Gastrocnemius medialis (tissue), 4 donors: ENCODE results near the gene OCA2. TPM values are rescaled to one million over a fixed set of nuclear protein-coding genes. Genes with fewer than 3 reads are reported as not detected.

Source experiments
- ATAC-seq, 2 donors: fragments of 150-250 bp; one replicate each; pipeline ENCODE4 v1.9.1; 2016
- DNase-seq, 2 donors: peaks; one replicate each; pipeline ENCODE4 v3.0.0-alpha.2; 2019
- H3K27ac ChIP-seq, 4 donors: fragments of 200-600 bp; sonication (generic); 1 replicate in 1 of 4; 2 replicates in 3 of 4; pipeline ENCODE4 v1.5.1; 2016 to 2018; ENCODE audit warnings: mild to moderate bottlenecking in 2 of 4, moderate library complexity in 1 of 4
- H3K27me3 ChIP-seq, 3 donors: fragments of 200-600 bp; sonication (generic) in 2 of 3; 1 replicate in 1 of 3; 2 replicates in 2 of 3; pipeline versions ENCODE4 v1.5.1 to v1.6.0; 2016 to 2019; ENCODE audit warnings: mild to moderate bottlenecking in 1 of 3, moderate library complexity in 1 of 3
- H3K36me3 ChIP-seq, 2 donors: fragments of 200-600 bp; sonication (generic) in 1 of 2; one replicate each; pipeline ENCODE4 v1.5.1; 2017 to 2018
- H3K4me1 ChIP-seq, 2 donors: fragments of 200-600 bp; sonication (generic) in 1 of 2; one replicate each; pipeline ENCODE4 v1.5.1; 2016 to 2017; ENCODE audit warnings: mild to moderate bottlenecking in 2 of 2
- H3K4me3 ChIP-seq, 4 donors: fragments of 200-600 bp; sonication (generic) in 3 of 4; 1 replicate in 1 of 4; 2 replicates in 3 of 4; pipeline ENCODE4 v1.5.1; 2016 to 2019; ENCODE audit warnings: mild to moderate bottlenecking in 2 of 4
- H3K9me3 ChIP-seq, 3 donors: fragments of 200-600 bp; sonication (generic) in 2 of 3; 1 replicate in 1 of 3; 2 replicates in 2 of 3; pipeline ENCODE4 v1.5.1; 2016 to 2019
- POLR2A ChIP-seq, 2 donors: fragments of 450-650 bp; IDR thresholded peaks; one replicate each; pipeline ENCODE4 v1.6.1; 2017; ENCODE audit warnings: antibody characterized with exemption in 2 of 2, mild to moderate bottlenecking in 2 of 2, moderate library complexity in 2 of 2
- in situ Hi-C, 4 donors: fragments of 200-750 bp; cut with MboI; loops; one replicate each; pipeline versions ENCODE4 v1.15.0 to v1.8.0; 2017; ENCODE audit warnings: low sequenced_read_pairs in 4 of 4
- intact Hi-C: fragments of 100-400 bp; cut with DNase I; formaldehyde crosslinking; loops from one replicate; pipeline ENCODE4 v1.15.1; 2023; ENCODE audit warnings: low total_unique reads
- total RNA-seq, 4 donors: library from RNA; depleted of rRNA; stranded (reverse); fragments of >200 nt; gene quantifications; one replicate each; pipeline versions ENCODE4 v1.1.0 to v1.2.3, GENCODE V29; 2016
- TF ChIP-seq, protein P1 (sequence below), 5 experiments: fragments of 450-650 bp in 3 of 5; fragments of 200-600 bp in 2 of 5; sonication (generic) in 2 of 5; IDR thresholded peaks in 4 of 5; conservative IDR thresholded peaks in 1 of 5; 1 replicate in 4 of 5; 2 replicates in 1 of 5; pipeline ENCODE4 v1.5.1; 2016 to 2019; ENCODE audit warnings: antibody characterized with exemption in 5 of 5, mild to moderate bottlenecking in 3 of 5, moderate library complexity in 3 of 5

The OCA2 gene
- total RNA-seq, 4 donors from 2014 or later = 0.16 to 0.63 (median 0.41) TPM; not detected in 1

DNA sequence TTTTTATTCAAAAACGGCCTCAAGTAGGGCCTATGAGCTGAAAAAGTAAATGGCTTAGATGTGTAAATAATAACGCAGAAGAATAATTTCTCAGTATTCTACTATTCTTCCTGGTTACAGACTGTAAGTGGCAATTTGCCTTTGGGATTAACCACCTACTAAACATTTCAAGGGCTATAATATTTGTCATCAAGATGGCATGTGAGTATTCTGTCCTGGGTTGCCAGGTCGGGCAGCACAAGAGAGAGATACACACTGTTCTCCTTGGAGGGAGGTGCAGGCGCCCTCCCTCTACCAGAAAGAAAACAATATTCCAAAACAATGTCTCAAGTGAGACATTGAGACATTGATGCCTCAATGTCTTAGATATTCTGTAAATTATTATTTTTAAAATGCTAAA lies 278.4 kb downstream of the OCA2 start:
- DNase-seq = no peak
- Histone ChIP-seq H3K4me1 (no peaks in the 10 kb centered on the region), H3K27ac (no peak overlapping the region), H3K27me3 (no peaks in the 10 kb centered on the region), H3K36me3 (no peaks in the 10 kb centered on the region), H3K4me3 (no peak overlapping the region), H3K9me3 (no peaks in the 10 kb centered on the region)
- TF ChIP-seq POLR2A (IDR thresholded peaks at IDR 0.05) = no peak
- no peak for ATAC-seq
- intact Hi-C loops = no loop called here
- in situ Hi-C loops = no loop called here

DNA sequence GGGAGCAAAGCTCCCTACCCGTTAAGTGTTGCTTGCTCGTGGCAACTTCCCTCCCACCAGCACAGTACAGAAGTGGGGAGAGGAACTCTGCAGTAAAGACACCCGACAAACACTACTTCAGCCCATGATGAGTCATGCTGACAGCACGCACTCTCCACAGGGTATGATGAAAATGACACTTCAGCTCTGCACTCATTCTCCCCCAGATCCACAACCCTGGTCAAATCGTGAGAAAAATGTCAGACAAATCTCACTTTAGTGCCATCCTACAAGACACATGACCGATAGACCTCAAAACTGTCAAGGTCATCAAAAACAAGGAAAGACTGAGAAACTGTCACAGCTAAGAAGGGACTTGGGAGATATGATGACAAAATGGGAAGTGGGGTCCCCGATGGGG lies 278.9 kb downstream of the OCA2 start:
- Histone ChIP-seq H3K36me3 (no peaks in the 10 kb centered on the region), H3K4me1 (no peaks in the 10 kb centered on the region), H3K27ac (no peak overlapping the region), H3K27me3 (no peaks in the 10 kb centered on the region), H3K4me3 (no peak overlapping the region), H3K9me3 (no peaks in the 10 kb centered on the region)
- intact Hi-C loops (no loop called here), in situ Hi-C loops (no loop called here)
- DNase-seq = no peak
- ATAC-seq = no peak
- no peak for TF ChIP-seq POLR2A (IDR thresholded peaks at IDR 0.05)
- TF ChIP-seq, protein P1, sequence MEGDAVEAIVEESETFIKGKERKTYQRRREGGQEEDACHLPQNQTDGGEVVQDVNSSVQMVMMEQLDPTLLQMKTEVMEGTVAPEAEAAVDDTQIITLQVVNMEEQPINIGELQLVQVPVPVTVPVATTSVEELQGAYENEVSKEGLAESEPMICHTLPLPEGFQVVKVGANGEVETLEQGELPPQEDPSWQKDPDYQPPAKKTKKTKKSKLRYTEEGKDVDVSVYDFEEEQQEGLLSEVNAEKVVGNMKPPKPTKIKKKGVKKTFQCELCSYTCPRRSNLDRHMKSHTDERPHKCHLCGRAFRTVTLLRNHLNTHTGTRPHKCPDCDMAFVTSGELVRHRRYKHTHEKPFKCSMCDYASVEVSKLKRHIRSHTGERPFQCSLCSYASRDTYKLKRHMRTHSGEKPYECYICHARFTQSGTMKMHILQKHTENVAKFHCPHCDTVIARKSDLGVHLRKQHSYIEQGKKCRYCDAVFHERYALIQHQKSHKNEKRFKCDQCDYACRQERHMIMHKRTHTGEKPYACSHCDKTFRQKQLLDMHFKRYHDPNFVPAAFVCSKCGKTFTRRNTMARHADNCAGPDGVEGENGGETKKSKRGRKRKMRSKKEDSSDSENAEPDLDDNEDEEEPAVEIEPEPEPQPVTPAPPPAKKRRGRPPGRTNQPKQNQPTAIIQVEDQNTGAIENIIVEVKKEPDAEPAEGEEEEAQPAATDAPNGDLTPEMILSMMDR (IDR thresholded peaks at IDR 0.05 in 4 of 5, conservative IDR thresholded peaks at IDR 0.05 in 1 of 5) = no peak

DNA sequence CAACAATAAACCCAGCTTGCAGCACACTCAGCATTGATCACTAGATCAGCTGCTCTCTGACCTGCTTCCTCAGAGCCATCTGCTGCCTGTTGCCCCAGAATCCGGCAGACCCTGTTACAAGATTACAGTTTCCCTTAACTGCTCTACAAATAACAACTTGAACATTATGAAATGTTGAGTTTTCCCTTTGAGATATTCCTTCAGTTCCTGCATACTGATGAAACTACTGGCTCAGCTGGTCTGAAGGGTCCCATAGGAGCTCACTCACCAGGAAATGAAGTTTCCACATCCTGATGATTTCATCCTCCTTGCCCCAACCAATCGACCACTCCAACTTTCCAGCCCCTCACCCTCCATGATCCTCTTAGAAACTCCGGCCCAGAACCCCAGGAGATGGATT lies 281.9 kb downstream of the OCA2 start:
- ATAC-seq (no peak), DNase-seq (no peak)
- in situ Hi-C loops (no loop called here), intact Hi-C loops (no loop called here)
- Histone ChIP-seq H3K4me3 (no peak overlapping the region), H3K36me3 (no peaks in the 10 kb centered on the region), H3K4me1 (no peaks in the 10 kb centered on the region), H3K9me3 (no peaks in the 10 kb centered on the region), H3K27ac (no peak overlapping the region), H3K27me3 (no peaks in the 10 kb centered on the region)
- no peak for TF ChIP-seq POLR2A (IDR thresholded peaks at IDR 0.05)
- TF ChIP-seq, protein P1 (IDR thresholded peaks at IDR 0.05 in 4 of 5, conservative IDR thresholded peaks at IDR 0.05 in 1 of 5) = no peak

DNA sequence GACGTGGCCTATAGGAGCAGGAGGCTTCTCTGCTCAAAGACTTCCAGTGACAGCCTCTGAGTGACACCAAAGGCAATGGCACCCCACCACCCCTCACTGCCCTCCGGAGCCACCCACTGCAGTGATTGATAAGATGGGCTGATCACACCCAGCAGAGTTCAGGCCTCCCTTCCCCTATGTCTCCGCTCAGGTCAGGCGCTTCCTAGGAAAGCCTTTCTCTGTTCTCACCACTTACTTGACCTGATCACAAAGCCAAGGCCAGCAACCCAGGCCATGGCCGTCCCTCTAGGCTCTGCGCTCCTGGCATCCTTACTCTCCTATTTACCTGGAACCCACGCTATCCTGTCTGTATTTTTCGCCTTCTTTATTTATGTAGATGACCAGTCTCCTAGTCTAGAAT lies 282.3 kb downstream of the OCA2 start:
- no peaks in the 10 kb centered on the region for H3K27me3 ChIP-seq
- H3K4me3 ChIP-seq = no peak overlapping the region
- no peak for TF ChIP-seq POLR2A (IDR thresholded peaks at IDR 0.05)
- TF ChIP-seq, protein P1 (IDR thresholded peaks at IDR 0.05 in 4 of 5, conservative IDR thresholded peaks at IDR 0.05 in 1 of 5) = no peak
- H3K9me3 ChIP-seq = no peaks in the 10 kb centered on the region
- no peak for ATAC-seq
- H3K4me1 ChIP-seq = no peaks in the 10 kb centered on the region
- DNase-seq = no peak
- no peaks in the 10 kb centered on the region for H3K36me3 ChIP-seq
- in situ Hi-C loops = no loop called here
- no peak overlapping the region for H3K27ac ChIP-seq
- intact Hi-C loops = no loop called here

DNA sequence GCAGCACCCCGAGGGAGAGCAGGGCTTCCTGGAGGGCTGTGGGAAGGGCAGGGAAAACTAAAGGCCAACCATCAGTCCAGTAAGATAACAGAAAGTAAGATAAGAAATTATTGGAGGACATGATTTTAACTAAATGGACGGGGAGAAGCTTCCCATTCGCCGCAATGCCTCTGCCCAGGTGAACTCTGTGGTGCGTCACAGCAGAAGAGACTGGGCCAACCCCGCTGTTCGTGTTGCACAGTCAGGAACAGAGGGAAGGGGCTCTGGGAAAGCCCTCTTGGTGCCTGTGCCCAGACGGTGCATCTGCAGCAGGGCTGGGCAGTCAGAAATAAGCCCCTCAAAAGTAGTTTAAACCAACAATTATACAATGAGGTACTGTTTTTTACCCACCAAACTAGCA lies 284.1 kb downstream of the OCA2 start:
- Histone ChIP-seq H3K9me3 (no peaks in the 10 kb centered on the region), H3K27ac (no peak overlapping the region), H3K4me3 (no peak overlapping the region), H3K36me3 (no peaks in the 10 kb centered on the region), H3K27me3 (no peaks in the 10 kb centered on the region), H3K4me1 (no peaks in the 10 kb centered on the region)
- intact Hi-C loops = no loop called here
- DNase-seq = no peak
- in situ Hi-C loops = no loop called here
- no peak for ATAC-seq
- no peak for TF ChIP-seq POLR2A (IDR thresholded peaks at IDR 0.05)
- TF ChIP-seq, protein P1 (IDR thresholded peaks at IDR 0.05 in 4 of 5, conservative IDR thresholded peaks at IDR 0.05 in 1 of 5) = no peak
